GM21381 (cell line): Measurements from ENCODE around the gene DYSF.

Source experiments
- ATAC-seq: cut with Tn5 transposase; IDR thresholded peaks from one replicate; pipeline ENCODE4 v1.9.1; 2021; ENCODE audit warnings: mild to moderate bottlenecking, moderate library complexity; ENCODE audit not compliant: unreplicated experiment

The DYSF gene

DNA sequence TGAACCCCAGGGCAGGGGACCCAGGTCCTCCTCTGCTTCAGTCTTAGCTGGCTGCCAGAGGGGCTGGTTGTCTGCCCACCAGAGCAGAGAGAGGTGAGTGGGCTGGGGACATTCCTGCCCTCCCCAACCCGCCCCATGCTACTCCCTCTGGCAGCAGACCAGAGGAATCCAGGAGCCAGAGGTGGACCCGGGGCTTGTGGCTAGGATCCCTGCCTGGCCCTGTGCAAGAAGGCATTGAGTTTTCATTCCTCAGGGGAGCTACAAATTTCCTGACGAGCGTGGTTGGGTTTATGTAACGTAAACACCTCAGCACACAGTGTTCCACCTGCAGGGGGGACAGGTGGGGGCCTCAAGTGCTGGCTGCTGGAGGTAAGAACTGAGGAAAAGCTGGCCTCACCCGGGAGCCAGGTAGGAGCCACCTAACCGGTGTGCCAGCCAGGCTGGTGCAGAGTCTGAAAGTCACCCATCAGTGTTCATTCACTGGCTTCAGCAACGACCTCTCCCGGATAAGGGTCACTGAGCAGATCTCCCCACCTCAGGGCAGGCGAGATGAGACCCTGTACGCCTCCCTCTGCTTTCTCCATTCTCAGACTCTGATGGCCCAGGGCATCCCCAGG lies 246.8 kb downstream of the DYSF start:
- no peak for ATAC-seq

GRCh38 chr2:71700658-71701397 lies 247.5 kb downstream of the DYSF start:
- ATAC-seq: no peak

GRCh38 chr2:71702071-71702970 lies 249.0 kb downstream of the DYSF start:
- ATAC-seq: no peak

DNA sequence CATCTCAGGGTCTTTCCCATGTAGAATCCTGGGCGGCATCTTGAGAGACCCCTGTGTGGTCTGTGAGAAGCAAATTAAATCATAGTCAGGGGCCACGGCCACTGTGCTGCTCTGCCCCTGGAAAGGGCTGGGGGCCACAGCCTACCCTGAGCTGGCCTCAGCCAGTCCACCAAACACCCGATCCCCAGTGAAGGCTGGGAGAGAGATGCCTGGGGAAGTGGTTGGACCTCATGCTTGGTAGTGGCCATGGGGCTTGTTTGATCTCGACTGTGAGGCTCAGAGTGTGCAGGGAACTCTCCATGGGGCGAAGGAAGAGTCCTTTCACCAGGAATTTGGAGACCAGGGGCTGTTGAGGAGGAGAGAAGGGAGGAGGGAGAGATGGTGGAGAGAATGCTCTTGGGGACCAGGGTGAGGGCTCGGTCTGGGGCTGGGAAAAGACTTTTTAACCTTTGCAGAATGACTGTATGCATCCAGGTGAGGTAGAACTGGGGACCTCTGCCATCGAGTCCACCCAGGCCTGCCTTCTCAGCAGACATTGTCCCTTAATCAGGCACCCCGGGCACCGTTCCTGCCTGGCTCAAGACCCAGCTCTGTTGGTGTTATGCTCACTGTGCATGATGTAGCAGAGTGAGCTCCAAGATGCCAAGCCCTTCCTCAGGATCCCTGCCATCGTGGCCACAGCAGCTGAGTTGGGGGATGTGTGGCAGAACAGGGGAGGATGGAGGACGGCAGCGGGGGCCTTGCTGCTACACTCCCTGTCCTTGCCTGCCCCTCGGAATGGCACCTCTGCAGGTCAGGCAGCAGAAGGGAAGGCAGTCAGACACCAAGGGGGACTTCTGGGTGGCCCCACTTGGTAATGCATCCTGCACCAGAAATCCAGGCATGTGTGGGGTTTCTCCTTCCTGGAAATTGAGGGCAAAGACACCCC lies 249.9 kb downstream of the DYSF start:
- no peak for ATAC-seq

DNA sequence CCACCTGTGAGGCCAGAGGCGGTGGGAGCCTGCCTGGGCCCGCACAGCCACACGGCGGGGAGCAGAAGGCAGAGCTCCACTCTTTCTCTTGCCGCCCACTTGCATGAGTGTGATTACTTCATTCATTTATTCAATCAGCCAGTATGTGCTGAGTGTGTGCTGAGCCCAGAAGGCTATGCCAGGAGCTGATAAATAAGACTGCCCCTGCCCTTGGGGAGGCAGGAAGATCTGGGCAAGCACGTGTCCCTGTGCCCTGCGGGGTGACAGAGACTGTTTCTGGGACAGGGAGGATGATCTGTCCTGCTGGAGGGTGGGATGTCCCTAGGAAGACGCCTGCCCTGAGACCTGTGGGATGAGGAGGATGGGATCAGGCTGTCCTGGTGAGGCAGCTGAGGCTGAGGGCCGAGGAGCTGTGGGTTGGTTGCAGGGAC lies 250.8 kb downstream of the DYSF start:
- ATAC-seq: no peak

GRCh38 chr2:71704688-71705087 lies 251.3 kb downstream of the DYSF start:
- no peak for ATAC-seq

GRCh38 chr2:71705171-71705960 lies 252.0 kb downstream of the DYSF start:
- ATAC-seq: no peak

GRCh38 chr2:71706121-71706520 lies 252.8 kb downstream of the DYSF start:
- ATAC-seq: no peak

GRCh38 chr2:71706836-71707235 lies 253.5 kb downstream of the DYSF start:
- no peak for ATAC-seq

- no peak for ATAC-seq
These were observed 257.2 kb downstream of the DYSF start for GRCh38 chr2:71710367-71711132.

GRCh38 chr2:71711133-71711855 lies 257.9 kb downstream of the DYSF start:
- ATAC-seq: no peak

- ATAC-seq: no peak
These were observed 258.9 kb downstream of the DYSF start for GRCh38 chr2:71712158-71712818.

GRCh38 chr2:71713581-71714580 lies 260.5 kb downstream of the DYSF start:
- ATAC-seq: no peak

GRCh38 chr2:71714601-71715240 lies 261.4 kb downstream of the DYSF start:
- no peak for ATAC-seq

DNA sequence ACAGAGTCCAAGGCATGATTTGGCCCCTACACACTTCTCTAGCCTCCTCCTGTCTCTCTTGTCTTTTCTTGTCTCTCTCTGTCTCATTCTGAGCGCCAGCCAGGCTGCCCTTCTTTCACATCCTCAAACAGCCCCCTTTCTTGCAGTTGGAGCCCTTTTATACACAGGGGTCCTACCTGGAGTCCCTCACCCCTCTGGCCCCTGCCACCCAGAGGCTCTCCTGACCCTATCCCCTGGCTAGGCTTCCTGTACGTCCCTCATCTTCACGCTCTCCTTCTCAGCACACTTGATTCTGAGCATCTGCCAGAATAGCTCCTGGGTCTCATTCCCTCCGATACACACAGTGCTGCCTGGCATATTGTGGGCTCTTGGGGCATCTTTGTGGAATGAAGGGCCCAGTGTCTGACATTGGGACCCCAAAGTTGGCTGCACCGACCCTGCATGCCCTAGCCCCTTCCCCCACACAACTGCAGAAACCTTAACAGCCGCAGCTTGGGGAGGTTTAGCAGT lies 261.9 kb downstream of the DYSF start:
- ATAC-seq: no peak
